ENCODE measurements around the gene TXNRD2.

- TF ChIP-seq CTCF (IDR thresholded peaks at IDR 0.05) (no peak), POLR2A (IDR thresholded peaks at IDR 0.05) (no peak), EP300 (IDR thresholded peaks at IDR 0.05) (no peak)
These were observed 73.3 kb downstream of the TXNRD2 start for GRCh38 chr22:19868333-19868732.

Measured in tibial nerve (tissue), 4 donors.